IMR-90 (cell line): ENCODE results near the gene GGT5.

Source experiments
- BHLHE40 ChIP-seq: fragments of 150-350 bp; IDR thresholded peaks from 2 replicates; pipeline ENCODE4 v1.6.1; 2016; ENCODE audit warnings: mild to moderate bottlenecking, low read depth, low read length
- CEBPB ChIP-seq: IDR thresholded peaks from 2 replicates; pipeline ENCODE4 v1.6.1; 2012; ENCODE audit warnings: low read depth, low read length, improper control_type of control experiment
- FOS ChIP-seq: fragments of 150-350 bp; IDR thresholded peaks from 2 replicates; pipeline ENCODE4 v1.6.1; 2016; ENCODE audit warnings: low read depth, low read length
- MAFK ChIP-seq: IDR thresholded peaks from 2 replicates; pipeline ENCODE4 v1.6.1; 2012; ENCODE audit warnings: low read depth, low read length, improper control_type of control experiment
- MXI1 ChIP-seq: IDR thresholded peaks from 2 replicates; pipeline ENCODE4 v1.6.1; 2012; ENCODE audit warnings: low read depth, mild to moderate bottlenecking, low read length, moderate library complexity, borderline replicate concordance
- POLR2A ChIP-seq: IDR thresholded peaks from 2 replicates; pipeline ENCODE4 v1.6.1; 2012; ENCODE audit warnings: mild to moderate bottlenecking, low read depth, low read length
- RAD21 ChIP-seq: IDR thresholded peaks from 2 replicates; pipeline ENCODE4 v1.6.1; 2012; ENCODE audit warnings: low read length, improper control_type of control experiment
- RCOR1 ChIP-seq: IDR thresholded peaks from 2 replicates; pipeline ENCODE4 v1.6.1; 2012; ENCODE audit warnings: mild to moderate bottlenecking, low read length, improper control_type of control experiment; ENCODE audit not compliant: insufficient replicate concordance
- RFX5 ChIP-seq: IDR thresholded peaks from 2 replicates; pipeline ENCODE4 v1.8.0; 2012; ENCODE audit warnings: low read depth, mild to moderate bottlenecking, low read length, moderate library complexity
- SMC3 ChIP-seq: fragments of 150-350 bp; IDR thresholded peaks from 2 replicates; pipeline ENCODE4 v1.6.1; 2016; ENCODE audit warnings: low read depth, mild to moderate bottlenecking, antibody characterized with exemption, low read length, moderate library complexity
- TF ChIP-seq, protein P1 (sequence below): conservative IDR thresholded peaks from 2 replicates; pipeline ENCODE4 v1.5.1; 2012; ENCODE audit warnings: mild to moderate bottlenecking, low read depth, low read length, improper control_type of control experiment
- TF ChIP-seq, protein P2 (sequence below): fragments of 150-350 bp; IDR thresholded peaks from 2 replicates; pipeline ENCODE4 v1.6.1; 2017; ENCODE audit warnings: mild to moderate bottlenecking, antibody characterized with exemption, low read length, low read depth
- TF ChIP-seq, protein P3 (sequence below): fragments of 150-350 bp; IDR thresholded peaks from 2 replicates; pipeline ENCODE4 v1.6.1; 2016; ENCODE audit warnings: low read depth, mild to moderate bottlenecking, low read length, moderate library complexity, borderline replicate concordance

DNA sequence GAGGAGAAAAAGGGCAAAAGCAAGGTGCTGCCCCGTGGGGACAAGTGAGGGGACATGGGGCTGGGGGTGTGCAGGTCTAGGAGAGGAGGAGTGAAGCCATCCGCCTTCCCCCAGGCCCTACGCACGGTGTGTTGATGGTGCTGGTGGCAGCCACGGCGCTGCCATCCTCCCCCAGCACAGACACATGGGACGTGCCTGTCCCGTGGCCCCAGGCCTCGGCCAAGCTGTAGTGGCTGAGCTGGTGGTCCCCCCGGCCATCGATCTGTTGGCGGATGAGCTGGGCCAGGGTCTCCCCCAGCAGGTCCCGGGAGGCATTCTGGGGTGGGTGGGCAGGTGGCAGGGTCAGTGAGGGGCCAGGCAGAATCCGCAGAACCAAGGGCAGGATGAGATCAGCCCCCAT, 18.9 kb downstream of the GGT5 start:
- TF ChIP-seq, protein P1, sequence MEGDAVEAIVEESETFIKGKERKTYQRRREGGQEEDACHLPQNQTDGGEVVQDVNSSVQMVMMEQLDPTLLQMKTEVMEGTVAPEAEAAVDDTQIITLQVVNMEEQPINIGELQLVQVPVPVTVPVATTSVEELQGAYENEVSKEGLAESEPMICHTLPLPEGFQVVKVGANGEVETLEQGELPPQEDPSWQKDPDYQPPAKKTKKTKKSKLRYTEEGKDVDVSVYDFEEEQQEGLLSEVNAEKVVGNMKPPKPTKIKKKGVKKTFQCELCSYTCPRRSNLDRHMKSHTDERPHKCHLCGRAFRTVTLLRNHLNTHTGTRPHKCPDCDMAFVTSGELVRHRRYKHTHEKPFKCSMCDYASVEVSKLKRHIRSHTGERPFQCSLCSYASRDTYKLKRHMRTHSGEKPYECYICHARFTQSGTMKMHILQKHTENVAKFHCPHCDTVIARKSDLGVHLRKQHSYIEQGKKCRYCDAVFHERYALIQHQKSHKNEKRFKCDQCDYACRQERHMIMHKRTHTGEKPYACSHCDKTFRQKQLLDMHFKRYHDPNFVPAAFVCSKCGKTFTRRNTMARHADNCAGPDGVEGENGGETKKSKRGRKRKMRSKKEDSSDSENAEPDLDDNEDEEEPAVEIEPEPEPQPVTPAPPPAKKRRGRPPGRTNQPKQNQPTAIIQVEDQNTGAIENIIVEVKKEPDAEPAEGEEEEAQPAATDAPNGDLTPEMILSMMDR, result no peak
- TF ChIP-seq RAD21, result no peak
- no peak for TF ChIP-seq POLR2A
- no peak for TF ChIP-seq RFX5
- TF ChIP-seq RCOR1, result no peak
- TF ChIP-seq SMC3, result no peak
- TF ChIP-seq BHLHE40, result no peak
- TF ChIP-seq, protein P2, sequence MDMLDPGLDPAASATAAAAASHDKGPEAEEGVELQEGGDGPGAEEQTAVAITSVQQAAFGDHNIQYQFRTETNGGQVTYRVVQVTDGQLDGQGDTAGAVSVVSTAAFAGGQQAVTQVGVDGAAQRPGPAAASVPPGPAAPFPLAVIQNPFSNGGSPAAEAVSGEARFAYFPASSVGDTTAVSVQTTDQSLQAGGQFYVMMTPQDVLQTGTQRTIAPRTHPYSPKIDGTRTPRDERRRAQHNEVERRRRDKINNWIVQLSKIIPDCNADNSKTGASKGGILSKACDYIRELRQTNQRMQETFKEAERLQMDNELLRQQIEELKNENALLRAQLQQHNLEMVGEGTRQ, result no peak
- TF ChIP-seq CEBPB, result no peak
- TF ChIP-seq, protein P3, sequence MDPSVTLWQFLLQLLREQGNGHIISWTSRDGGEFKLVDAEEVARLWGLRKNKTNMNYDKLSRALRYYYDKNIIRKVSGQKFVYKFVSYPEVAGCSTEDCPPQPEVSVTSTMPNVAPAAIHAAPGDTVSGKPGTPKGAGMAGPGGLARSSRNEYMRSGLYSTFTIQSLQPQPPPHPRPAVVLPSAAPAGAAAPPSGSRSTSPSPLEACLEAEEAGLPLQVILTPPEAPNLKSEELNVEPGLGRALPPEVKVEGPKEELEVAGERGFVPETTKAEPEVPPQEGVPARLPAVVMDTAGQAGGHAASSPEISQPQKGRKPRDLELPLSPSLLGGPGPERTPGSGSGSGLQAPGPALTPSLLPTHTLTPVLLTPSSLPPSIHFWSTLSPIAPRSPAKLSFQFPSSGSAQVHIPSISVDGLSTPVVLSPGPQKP, result no peak
- no peak for TF ChIP-seq MXI1
- no peak for TF ChIP-seq MAFK
- no peak for TF ChIP-seq FOS
